HG02588 (cell line): ENCODE data around the gene HDGFL2.
"Not testable (repeated sequence)": the region's sequence is repeated elsewhere in the genome, so short reads cannot be mapped to it uniquely, and the experiment has no call there.

Experiments used
- ATAC-seq: cut with Tn5 transposase; IDR thresholded peaks from one replicate; pipeline ENCODE4 v1.9.1; 2021; ENCODE audit warnings: mild to moderate bottlenecking, moderate library complexity; ENCODE audit not compliant: unreplicated experiment

Gene HDGFL2

GRCh38 chr19:4529924-4530522 lies 57.9 kb downstream of the HDGFL2 start:
- ATAC-seq: no peak

DNA sequence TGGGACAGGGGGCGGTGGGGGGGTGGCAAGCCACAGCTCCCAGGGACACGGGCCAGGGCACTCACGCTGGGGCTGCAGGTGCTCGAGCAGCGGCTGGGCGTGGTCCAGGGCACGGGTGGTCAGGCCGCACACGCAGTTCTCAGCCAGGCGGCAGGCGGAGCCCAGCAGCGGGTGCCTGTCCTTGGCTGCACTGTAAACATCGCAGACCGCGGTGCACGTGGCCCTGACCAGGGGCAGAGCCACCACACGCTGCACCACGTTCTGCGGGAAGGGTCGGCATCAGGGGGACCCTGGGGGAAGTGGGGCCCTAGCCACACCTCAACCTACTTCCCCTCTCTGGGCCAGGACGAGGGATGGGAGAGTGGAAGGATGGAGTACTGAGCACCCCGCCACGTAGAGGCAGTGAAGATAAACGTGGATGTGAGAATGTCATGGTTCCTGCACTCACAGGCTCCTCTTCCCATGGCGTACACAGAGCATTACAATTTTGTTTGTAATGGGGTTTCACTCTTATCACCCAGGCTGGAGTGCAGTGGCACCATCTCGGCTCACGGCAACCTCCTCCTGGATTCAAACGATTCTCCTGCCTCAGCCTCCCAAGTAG lies 59.6 kb downstream of the HDGFL2 start:
- no peak for ATAC-seq

DNA sequence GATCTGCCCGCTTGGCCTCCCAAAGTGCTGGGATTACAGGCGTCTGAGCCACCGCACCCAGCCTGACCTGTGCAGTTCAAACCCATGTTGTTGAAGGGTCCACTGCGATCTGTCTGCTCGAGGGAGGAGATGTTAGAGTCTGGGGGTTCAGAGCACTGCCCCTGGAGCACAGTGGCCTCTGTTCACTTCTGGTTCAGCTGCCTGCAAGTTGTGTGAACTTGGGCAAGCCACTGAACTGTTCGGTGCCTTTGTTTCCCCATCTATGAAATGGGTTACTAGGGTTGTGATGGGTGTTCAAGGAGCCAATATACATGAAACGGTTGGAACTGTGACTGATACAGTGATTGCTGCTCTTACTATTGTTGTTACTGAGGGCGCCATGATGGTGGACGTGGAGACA lies 61.2 kb downstream of the HDGFL2 start:
- ATAC-seq: no peak

DNA sequence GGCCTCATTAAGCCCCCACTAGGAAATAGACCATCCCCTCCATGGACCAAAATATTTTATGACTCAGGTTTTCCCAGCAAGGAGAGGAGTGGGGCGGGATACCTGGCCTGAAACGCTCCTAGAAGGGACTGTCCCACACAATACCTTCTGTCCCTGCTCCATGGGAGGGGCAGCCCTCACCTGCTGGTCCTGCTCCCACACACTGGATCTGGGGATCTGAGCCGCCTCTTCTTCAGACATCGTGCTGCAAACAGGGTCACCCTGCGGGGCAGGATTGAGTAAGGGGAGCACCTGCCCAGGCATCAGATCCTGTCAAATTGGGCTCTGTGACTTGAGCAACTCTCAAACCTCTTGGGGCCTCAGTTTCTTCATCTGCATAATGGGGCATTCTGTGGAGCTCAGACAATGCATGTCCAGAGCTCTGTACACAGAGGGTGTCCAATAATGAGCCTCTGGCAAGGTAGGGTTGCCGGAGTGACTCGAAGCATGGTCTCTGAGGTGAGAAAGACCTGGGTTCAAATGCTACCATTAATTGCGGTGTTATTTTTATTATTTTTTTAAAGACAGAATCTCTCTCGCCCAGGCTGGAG lies 61.8 kb downstream of the HDGFL2 start:
- ATAC-seq: no peak

GRCh38 chr19:4534836-4535658 lies 63.0 kb downstream of the HDGFL2 start, which contains the start of gene PLIN5:
TSS of gene PLIN5 (minus strand) at chr19:4535224. CDS start at chr19:4534074, 1,150 bp downstream.
- no peak for ATAC-seq

DNA sequence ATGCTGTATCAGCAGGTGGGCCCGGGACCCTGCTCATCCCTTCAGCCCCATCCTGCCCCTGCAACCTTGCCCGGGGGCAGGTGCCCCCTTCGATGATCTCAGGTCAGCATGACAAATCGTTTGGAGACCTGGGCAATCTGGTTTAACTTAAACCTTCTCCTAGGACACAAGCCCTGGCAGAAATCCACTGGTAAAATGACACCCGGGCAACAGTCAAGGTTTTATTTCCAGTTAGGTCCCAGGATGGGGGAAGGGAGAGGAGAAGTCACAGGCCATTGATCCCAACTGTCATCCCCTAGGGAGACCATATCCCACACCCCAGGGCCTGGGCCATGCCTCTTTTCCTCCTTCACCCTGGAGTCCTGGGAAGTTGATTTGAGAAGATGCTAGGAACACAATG lies 64.7 kb downstream of the HDGFL2 start:
- ATAC-seq: no peak

GRCh38 chr19:4537953-4538600 lies 66.0 kb downstream of the HDGFL2 start:
- ATAC-seq: no peak

- ATAC-seq: no peak
These were observed 66.5 kb downstream of the HDGFL2 start for GRCh38 chr19:4538601-4538954.

GRCh38 chr19:4539169-4539692 lies 67.1 kb downstream of the HDGFL2 start:
- no peak for ATAC-seq

DNA sequence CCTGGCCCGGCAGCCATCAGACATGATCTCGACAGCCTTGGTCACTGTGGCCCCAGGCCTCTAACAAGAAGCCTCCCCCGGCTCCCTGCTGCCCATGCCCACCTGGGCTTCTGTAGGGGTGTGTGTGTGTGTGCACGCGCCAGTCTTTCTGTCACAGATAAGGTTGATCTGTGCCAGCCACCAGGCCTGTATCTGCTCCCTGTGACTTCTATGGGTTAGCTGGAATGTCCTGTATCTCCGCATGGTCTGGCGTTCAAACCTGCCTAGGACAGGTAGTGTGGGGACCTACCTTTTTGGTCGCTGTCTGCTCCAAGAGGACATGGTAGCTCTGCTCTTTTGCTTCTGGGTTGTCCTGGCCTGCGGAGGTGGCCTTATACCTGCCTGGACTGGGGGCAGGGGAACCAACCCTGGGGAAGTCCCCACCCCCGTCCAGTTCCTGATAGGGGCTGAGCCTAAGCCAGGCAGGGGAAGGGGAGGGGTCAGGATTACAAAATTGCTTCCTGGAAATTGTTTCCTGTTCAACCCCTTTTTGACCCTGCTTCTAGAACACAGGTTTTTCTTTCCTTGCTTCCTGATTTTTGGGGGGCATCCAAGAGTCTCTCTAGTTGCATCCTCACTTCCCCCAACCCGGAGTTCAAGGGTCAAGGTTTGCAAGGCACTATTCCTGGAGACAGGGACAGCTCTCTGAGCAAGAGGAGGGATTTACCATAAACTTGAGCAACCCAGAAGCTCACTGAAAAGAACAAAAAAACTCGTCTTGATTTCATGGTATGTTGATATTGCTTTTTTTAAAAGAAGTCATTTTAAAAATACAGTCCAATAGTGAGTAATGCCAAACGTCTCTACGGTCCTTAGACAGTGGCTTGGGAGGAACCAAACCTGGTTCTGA lies 67.8 kb downstream of the HDGFL2 start, which contains the start of gene LRG1:
TSS of gene LRG1 (minus strand) at position 344 of the 889 bp plus-strand sequence. CDS start at position 321, 23 bp downstream.
- ATAC-seq: no peak

DNA sequence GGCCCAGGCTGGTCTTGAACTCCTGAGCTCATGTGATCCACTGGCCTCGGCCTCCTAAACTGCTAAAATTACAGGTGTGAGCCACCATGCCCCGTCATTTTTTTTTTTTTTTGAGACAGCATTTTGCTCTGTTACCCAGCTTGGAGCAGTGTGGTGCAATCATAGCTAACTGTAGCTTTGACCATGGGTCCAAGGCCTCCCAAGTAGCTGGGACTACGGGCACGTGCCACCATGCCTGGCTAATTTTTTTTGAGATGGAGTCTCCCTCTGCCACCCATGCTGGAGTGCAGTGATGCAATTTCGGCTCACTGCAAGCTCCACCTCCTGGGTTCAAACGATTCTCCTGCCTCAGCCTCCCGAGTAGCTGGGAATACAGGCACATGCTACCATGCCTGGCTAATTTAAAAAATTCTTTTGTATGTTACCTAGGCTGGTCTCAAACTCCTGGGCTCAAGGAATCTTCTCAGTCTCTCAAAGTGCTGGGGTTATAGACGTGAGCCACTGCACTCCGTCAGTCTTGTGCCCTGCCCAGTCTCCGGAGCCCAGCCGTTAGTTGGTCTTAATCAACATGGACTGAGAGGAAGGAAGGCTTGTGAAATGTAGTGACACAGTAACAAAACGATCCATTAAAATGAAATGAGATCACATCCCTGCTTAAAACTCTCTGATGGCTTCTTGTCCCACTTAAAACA lies 69.2 kb downstream of the HDGFL2 start:
- no peak for ATAC-seq

- not testable (repeated sequence) for ATAC-seq
These were observed 69.7 kb downstream of the HDGFL2 start for GRCh38 chr19:4541806-4542145.

DNA sequence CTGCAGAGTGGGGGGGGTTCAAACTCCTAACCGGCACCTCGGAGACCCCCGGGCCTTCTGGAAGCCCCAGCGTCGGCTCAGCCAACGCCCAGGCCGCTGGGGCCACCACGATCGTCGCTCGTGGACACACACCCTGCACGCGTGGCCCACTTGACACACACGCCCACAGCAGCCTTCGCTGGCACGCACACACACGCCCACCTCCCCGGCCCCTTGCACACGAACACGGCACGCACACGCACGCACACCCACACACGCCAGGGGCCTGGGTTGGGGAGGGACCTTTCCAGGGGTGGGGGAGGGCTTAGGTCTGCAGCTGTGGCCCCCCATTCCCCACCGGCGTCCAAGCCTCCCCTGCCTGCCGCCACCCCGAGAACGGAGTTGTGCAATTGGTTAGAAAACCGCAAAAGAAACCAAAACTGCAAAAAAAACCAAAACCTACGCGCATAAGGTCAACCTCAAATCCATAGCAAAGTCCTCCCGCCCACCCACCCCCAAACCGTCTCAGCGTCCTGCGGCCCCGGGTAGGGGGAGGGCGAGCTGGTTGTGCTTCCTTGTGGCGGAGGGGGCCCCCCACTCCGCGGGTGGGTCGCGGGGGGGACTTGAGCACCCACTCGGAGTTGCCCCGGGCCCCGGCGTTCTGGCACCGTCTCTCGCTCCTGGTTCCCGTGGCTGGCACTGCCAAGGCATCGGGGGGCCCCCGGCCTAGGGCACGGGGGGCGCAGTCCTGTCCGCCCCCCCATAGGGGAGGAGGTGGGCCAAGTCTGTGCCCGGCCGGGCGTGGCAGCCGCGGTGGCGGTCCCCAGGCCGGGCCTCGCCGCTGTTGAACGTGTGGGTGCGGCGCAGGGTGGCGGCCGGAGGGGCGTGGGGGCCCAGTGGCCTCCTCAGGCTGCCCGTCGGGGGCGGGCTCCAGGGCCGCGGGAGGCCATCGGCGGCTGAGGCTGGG lies 71.1 kb downstream of the HDGFL2 start:
- ATAC-seq: no peak

- no peak for ATAC-seq
These were observed 71.9 kb downstream of the HDGFL2 start for GRCh38 chr19:4543842-4544647.

DNA sequence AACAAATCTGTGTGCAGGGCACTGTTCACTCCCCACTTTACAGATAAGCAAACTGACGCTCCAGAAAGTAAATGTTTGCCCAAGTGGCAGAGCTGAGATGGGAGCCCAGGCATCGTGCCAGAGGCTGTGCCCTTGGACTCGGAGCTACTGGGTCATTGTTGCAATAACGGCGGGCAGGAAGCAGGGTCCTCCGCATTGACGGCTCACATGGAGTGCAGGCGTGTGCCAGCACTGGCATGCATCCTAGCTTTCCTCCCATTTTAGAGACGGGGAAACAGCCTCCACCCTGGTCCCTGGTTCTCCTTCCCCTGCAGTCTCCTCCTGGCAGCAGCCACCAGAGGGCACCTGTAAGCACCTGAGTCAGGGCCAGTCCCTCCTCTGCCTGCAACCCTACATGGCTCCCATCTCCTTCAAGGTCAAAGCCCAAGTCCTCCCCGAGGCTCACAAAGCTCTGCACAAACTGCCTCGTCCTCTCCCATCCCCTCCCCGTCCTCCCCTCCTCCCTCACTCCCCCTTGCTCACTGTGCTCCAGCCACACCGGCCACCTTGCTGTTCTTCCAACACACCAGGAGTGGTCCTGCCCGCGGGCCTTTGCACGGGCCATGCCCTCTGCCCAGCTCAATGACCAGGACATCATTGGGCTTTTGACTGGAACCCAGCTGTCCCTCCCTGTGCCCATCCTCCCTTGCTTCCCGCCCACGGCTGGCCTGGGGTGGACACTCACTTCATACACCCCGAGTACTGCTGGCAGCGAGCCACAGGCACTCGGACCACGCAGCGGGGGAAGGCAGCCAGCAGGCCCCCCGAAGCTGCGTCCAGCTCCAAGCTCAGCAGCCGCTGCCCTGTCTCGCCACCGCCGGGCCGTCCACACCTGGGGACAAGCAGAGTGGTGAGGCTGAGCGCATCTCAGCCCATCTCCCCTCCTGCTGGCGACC lies 75.5 kb downstream of the HDGFL2 start:
- no peak for ATAC-seq

DNA sequence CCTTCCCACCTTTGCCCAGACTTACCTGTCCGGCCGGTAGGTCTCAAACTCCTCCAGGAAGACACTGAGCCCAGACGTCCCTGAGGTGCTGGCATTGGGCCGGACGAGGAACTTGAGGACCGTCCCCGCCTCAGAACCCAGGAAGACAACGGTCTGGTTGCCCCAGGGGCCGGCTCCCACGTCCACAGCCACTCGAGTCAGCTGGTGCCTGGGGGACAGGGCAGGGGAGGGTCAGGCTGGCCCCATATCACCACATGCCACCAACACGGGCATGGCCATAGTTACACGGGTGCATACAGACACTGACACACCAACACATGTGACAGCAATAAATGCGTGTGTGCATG lies 76.1 kb downstream of the HDGFL2 start:
- no peak for ATAC-seq
